CD4-positive, CD25-positive, alpha-beta regulatory T cell (primary cell): ENCODE measurements around the gene EFCAB8. TPM values are rescaled to one million over a fixed set of nuclear protein-coding genes. Genes with fewer than 3 reads are reported as not detected.
A peak's percentile ranks its signal among the peaks of the same experiment; 100 is the strongest.
"Not testable (repeated sequence)": the region's sequence is repeated elsewhere in the genome, so short reads cannot be mapped to it uniquely, and the experiment has no call there.

Experiments
- ATAC-seq, 2 donors: fragments of 150-1000 bp; cut with Tn5 transposase; one replicate each; pipeline ENCODE4 v1.10.0; 2021; ENCODE audit warnings: low read depth in 2 of 2, moderate number of reproducible peaks in 2 of 2, moderate library complexity in 1 of 2
- DNase-seq, 3 donors: peaks; one replicate each; pipeline versions ENCODE4 v3.0.0 to v3.0.0-alpha.2; 2012 to 2022; ENCODE audit warnings: mixed read lengths in 1 of 3
- H3K27ac ChIP-seq: one replicate; pipeline ENCODE4 v1.7.0; 2013; ENCODE audit warnings: mild to moderate bottlenecking, low read length; ENCODE audit not compliant: insufficient read depth, poor library complexity, severe bottlenecking
- H3K27me3 ChIP-seq: one replicate; pipeline ENCODE4 v1.7.0; 2013; ENCODE audit warnings: low read length; ENCODE audit not compliant: control insufficient read depth, insufficient read depth
- H3K36me3 ChIP-seq: one replicate; pipeline ENCODE4 v1.7.0; 2013; ENCODE audit warnings: mild to moderate bottlenecking, low read length, moderate library complexity; ENCODE audit not compliant: control insufficient read depth, insufficient read depth
- H3K4me1 ChIP-seq: 2 replicates; pipeline ENCODE4 v1.7.0; 2013; ENCODE audit warnings: mild to moderate bottlenecking, low read length; ENCODE audit not compliant: insufficient read depth, control insufficient read depth, poor library complexity, severe bottlenecking
- H3K4me3 ChIP-seq: one replicate; pipeline ENCODE4 v1.7.0; 2013; ENCODE audit warnings: low read depth, mild to moderate bottlenecking, low read length, moderate library complexity
- H3K9me3 ChIP-seq, 2 experiments: 1 replicate in 1 of 2; 2 replicates in 1 of 2; pipeline ENCODE4 v1.7.0; 2013; ENCODE audit warnings: low read length in 2 of 2, mild to moderate bottlenecking in 1 of 2, moderate library complexity in 1 of 2; ENCODE audit not compliant: control insufficient read depth in 2 of 2
- H3K27ac Mint-ChIP-seq, 3 donors: one replicate each; pipeline ENCODE4 v1.8.0; 2020 to 2022; ENCODE audit warnings: mild to moderate bottlenecking in 3 of 3, mixed read lengths in 3 of 3, moderate library complexity in 2 of 3
- H3K27me3 Mint-ChIP-seq: one replicate; pipeline ENCODE4 v1.8.0; 2022; ENCODE audit warnings: mild to moderate bottlenecking, mixed read lengths
- H3K36me3 Mint-ChIP-seq: one replicate; pipeline ENCODE4 v1.8.0; 2020; ENCODE audit warnings: mixed read lengths
- H3K4me1 Mint-ChIP-seq, 4 donors: one replicate each; pipeline ENCODE4 v1.8.0; 2020 to 2022; ENCODE audit warnings: mixed read lengths in 4 of 4, mild to moderate bottlenecking in 1 of 4
- H3K4me3 Mint-ChIP-seq, 4 donors: one replicate each; pipeline ENCODE4 v1.8.0; 2020 to 2022; ENCODE audit warnings: mild to moderate bottlenecking in 4 of 4, mixed read lengths in 4 of 4, moderate library complexity in 3 of 4
- H3K9me3 Mint-ChIP-seq, 7 donors: one replicate each; pipeline ENCODE4 v1.8.0; 2020 to 2022; ENCODE audit warnings: mixed read lengths in 7 of 7, mild to moderate bottlenecking in 3 of 7, moderate library complexity in 2 of 7
- polyA plus RNA-seq, 4 donors: library from polyadenylated mRNA; unstranded; fragments of 300-500 nt; fragmentation: Illumina TruSeq; gene quantifications; one replicate each; pipeline ENCODE4 v1.2.3, GENCODE V29; 2021
- total RNA-seq: library from RNA; stranded (reverse); gene quantifications from one replicate; pipeline ENCODE4 v1.2.3, GENCODE V29; 2022

The EFCAB8 gene
- total and polyA plus RNA-seq, 5 donors from 2014 or later: 1.2 TPM; not detected in 4

DNA sequence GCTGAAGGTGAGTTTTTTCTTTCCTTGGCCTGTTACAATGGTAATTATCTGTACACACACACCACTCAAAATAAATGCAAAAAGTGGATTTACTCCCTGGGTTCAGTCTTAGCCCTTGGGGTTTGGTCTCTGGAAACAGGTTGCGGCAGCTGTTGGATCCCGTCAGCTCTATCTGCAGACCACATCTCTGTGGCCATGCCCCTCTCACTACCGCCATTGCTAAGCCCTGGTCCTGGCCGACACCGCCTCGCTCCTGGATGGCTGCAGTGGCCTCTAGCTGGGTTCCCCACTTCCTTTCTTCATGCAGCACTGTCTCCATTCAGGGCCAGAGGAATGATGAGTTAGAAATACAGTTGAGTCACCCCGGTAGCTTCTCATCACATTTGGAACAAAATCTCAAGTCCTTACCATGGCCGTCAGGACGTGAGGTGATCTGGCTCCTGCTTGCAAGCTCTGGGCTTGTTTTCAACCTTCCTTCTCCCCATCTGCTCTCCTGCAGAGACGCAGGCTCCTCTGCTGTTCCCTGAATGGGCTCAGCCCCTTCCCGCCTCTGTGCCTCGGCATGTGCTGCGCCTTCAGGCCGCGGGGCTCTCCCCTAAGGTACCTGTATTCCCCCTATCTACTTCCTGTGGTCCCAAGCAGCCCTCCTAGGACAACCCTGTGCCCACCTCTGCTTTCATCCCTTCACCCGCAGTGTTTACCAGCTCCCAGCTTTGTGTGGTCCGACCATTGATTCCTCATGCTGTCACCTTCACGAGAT, 38.0 kb downstream of the EFCAB8 start:
- H3K4me1 Mint-ChIP-seq: no peaks in the 10 kb centered on the region
- no peak overlapping the region for H3K4me3 ChIP-seq
- no peaks in the 10 kb centered on the region for H3K27me3 ChIP-seq
- H3K27ac Mint-ChIP-seq: peak overlapping the region in 1 of 3 donors; percentile 62
- no peak overlapping the region for H3K27ac ChIP-seq
- H3K4me1 ChIP-seq: no peaks in the 10 kb centered on the region
- H3K36me3 ChIP-seq: no peaks in the 10 kb centered on the region
- no peaks in the 10 kb centered on the region for H3K36me3 Mint-ChIP-seq
- DNase-seq: no peak
- no peak for ATAC-seq
- H3K9me3 ChIP-seq: no peaks in the 10 kb centered on the region
- no peak overlapping the region for H3K4me3 Mint-ChIP-seq
- H3K9me3 Mint-ChIP-seq: no peaks in the 10 kb centered on the region
- no peaks in the 10 kb centered on the region for H3K27me3 Mint-ChIP-seq

DNA sequence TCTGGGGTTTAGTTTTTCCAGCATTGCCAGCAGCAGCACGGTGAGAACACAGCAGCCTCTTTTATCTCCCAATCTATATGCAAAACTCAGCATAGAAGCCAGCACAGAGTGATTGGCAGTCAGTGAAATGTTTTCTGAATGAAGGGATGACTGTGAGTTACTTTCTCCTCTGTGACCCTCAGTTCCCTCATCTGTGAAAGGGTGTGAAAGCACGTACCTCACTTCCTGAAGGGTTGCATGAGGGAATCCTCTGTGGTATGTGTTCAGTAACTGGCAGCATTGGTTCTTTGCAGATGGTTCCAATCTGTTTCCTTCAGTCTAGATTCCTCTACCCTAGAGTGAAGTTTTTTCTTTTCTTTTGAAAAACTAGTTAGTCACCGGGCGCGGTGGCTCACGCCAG, 40.0 kb downstream of the EFCAB8 start:
- Mint-ChIP-seq H3K4me3 (no peak overlapping the region), H3K9me3 (no peaks in the 10 kb centered on the region), H3K27me3 (no peaks in the 10 kb centered on the region), H3K36me3 (no peaks in the 10 kb centered on the region), H3K27ac (no peak overlapping the region), H3K4me1 (peaks cover 0 to 13% (median 8%) of the 10 kb centered on the region in 4 donors)
- ATAC-seq (no peak), DNase-seq (no peak)
- no peak overlapping the region for H3K27ac ChIP-seq
- no peaks in the 10 kb centered on the region for H3K27me3 ChIP-seq
- H3K36me3 ChIP-seq: no peaks in the 10 kb centered on the region
- no peaks in the 10 kb centered on the region for H3K9me3 ChIP-seq
- peaks cover 7% of the 10 kb centered on the region for H3K4me1 ChIP-seq
- H3K4me3 ChIP-seq: no peak overlapping the region

- Histone ChIP-seq H3K36me3 (no peaks in the 10 kb centered on the region), H3K4me3 (no peak overlapping the region), H3K27me3 (no peaks in the 10 kb centered on the region), H3K9me3 (no peaks in the 10 kb centered on the region), H3K4me1 (peaks cover 11% of the 10 kb centered on the region), H3K27ac (no peak overlapping the region)
- Mint-ChIP-seq H3K9me3 (peaks cover 0 to 1% (median 0%) of the 10 kb centered on the region in 7 donors), H3K4me1 (peaks cover 4 to 26% (median 10%) of the 10 kb centered on the region in 4 donors), H3K27me3 (no peaks in the 10 kb centered on the region), H3K27ac (peak overlapping the region in 2 of 3 donors; percentile 31 to 91), H3K36me3 (no peaks in the 10 kb centered on the region), H3K4me3 (peak overlapping the region in 2 of 4 donors; percentile 0 to 30)
- peak; percentile 47 to 70 (median 67) for DNase-seq
- ATAC-seq: peak; percentile 66 to 67
Observed at GRCh38 chr20:32902456-32903420, 44.0 kb downstream of the EFCAB8 start.

- H3K27me3 ChIP-seq: no peaks in the 10 kb centered on the region
- peaks cover 11% of the 10 kb centered on the region for H3K4me1 ChIP-seq
- Mint-ChIP-seq H3K27ac (peak overlapping the region in 1 of 3 donors; percentile 31), H3K4me1 (peaks cover 4 to 26% (median 10%) of the 10 kb centered on the region in 4 donors), H3K4me3 (no peak overlapping the region), H3K9me3 (peaks cover 0 to 1% (median 0%) of the 10 kb centered on the region in 7 donors), H3K36me3 (no peaks in the 10 kb centered on the region), H3K27me3 (no peaks in the 10 kb centered on the region)
- ATAC-seq: no peak
- no peak overlapping the region for H3K4me3 ChIP-seq
- H3K36me3 ChIP-seq: no peaks in the 10 kb centered on the region
- DNase-seq: no peak
- H3K27ac ChIP-seq: no peak overlapping the region
- H3K9me3 ChIP-seq: no peaks in the 10 kb centered on the region
Observed at GRCh38 chr20:32903666-32904175, 45.0 kb downstream of the EFCAB8 start.

- H3K4me1 ChIP-seq: peaks cover 11% of the 10 kb centered on the region
Observed at GRCh38 chr20:32904678-32905077, 46.0 kb downstream of the EFCAB8 start.

GRCh38 chr20:32906200-32906599, 47.5 kb downstream of the EFCAB8 start:
- ATAC-seq (no peak), DNase-seq (no peak)
- Mint-ChIP-seq H3K27ac (peak overlapping the region in 1 of 3 donors; percentile 62), H3K4me1 (peaks cover 4 to 26% (median 10%) of the 10 kb centered on the region in 4 donors), H3K9me3 (peaks cover 0 to 4% (median 0%) of the 10 kb centered on the region in 7 donors), H3K27me3 (no peaks in the 10 kb centered on the region), H3K4me3 (no peak overlapping the region), H3K36me3 (no peaks in the 10 kb centered on the region)
- H3K36me3 ChIP-seq: no peaks in the 10 kb centered on the region
- no peaks in the 10 kb centered on the region for H3K9me3 ChIP-seq
- H3K4me1 ChIP-seq: peaks cover 11% of the 10 kb centered on the region
- H3K27ac ChIP-seq: no peak overlapping the region
- H3K27me3 ChIP-seq: no peaks in the 10 kb centered on the region
- H3K4me3 ChIP-seq: no peak overlapping the region

More at GRCh38 chr20:32904678-32905077, 46.0 kb downstream of the EFCAB8 start:
- H3K4me3 Mint-ChIP-seq, H3K4me3 ChIP-seq, H3K9me3 Mint-ChIP-seq, H3K27me3 ChIP-seq, ATAC-seq, H3K9me3 ChIP-seq, DNase-seq, H3K36me3 Mint-ChIP-seq, H3K27me3 Mint-ChIP-seq, H3K27ac ChIP-seq, H3K36me3 ChIP-seq: not testable (repeated sequence)
- H3K27ac Mint-ChIP-seq: peak overlapping the region in 1 of 3 donors; percentile 56
- peaks cover 4 to 26% (median 10%) of the 10 kb centered on the region in 4 donors for H3K4me1 Mint-ChIP-seq

GRCh38 chr20:32906871-32907495, 48.3 kb downstream of the EFCAB8 start:
- ATAC-seq (no peak), DNase-seq (no peak)
- no peaks in the 10 kb centered on the region for H3K36me3 ChIP-seq
- H3K27ac ChIP-seq: no peak overlapping the region
- Mint-ChIP-seq H3K27me3 (no peaks in the 10 kb centered on the region), H3K9me3 (peaks cover 0 to 6% (median 0%) of the 10 kb centered on the region in 7 donors), H3K4me1 (peaks cover 4 to 26% (median 10%) of the 10 kb centered on the region in 4 donors), H3K36me3 (no peaks in the 10 kb centered on the region), H3K4me3 (no peak overlapping the region), H3K27ac (peak overlapping the region in 1 of 3 donors; percentile 62)
- H3K9me3 ChIP-seq: no peaks in the 10 kb centered on the region
- H3K27me3 ChIP-seq: no peaks in the 10 kb centered on the region
- no peak overlapping the region for H3K4me3 ChIP-seq
- peaks cover 11% of the 10 kb centered on the region for H3K4me1 ChIP-seq
